Activated effector memory CD4-positive, alpha-beta T cell treated with anti-CD3 and anti-CD28 coated beads, Interleukin-2, amount 50 U/mL, for 16 hours (primary cell): ENCODE data around the gene TELO2.

Experiments used
- DNase-seq: peaks from one replicate; pipeline ENCODE4 v3.0.0-alpha.2; 2020

The TELO2 gene

GRCh38 chr16:1524366-1524765 is 31.2 kb downstream of the TELO2 start:
- DNase-seq: no peak

- DNase-seq: peak; percentile 69
These were observed 32.9 kb downstream of the TELO2 start for GRCh38 chr16:1525871-1526607.

GRCh38 chr16:1526608-1527555 is 33.7 kb downstream of the TELO2 start:
- DNase-seq: no peak

- DNase-seq: no peak
These were observed 35.0 kb downstream of the TELO2 start for GRCh38 chr16:1527836-1528811.

- no peak for DNase-seq
These were observed 35.9 kb downstream of the TELO2 start for GRCh38 chr16:1528921-1529537.

GRCh38 chr16:1530349-1530882 is 37.3 kb downstream of the TELO2 start:
- no peak for DNase-seq

GRCh38 chr16:1530883-1531637 is 37.9 kb downstream of the TELO2 start:
- DNase-seq: no peak

GRCh38 chr16:1531638-1531910 is 38.4 kb downstream of the TELO2 start:
- no peak for DNase-seq

- DNase-seq: no peak
These were observed 39.1 kb downstream of the TELO2 start for GRCh38 chr16:1532081-1532760.

- no peak for DNase-seq
These were observed 39.6 kb downstream of the TELO2 start for GRCh38 chr16:1532771-1533170.

GRCh38 chr16:1533443-1533951 is 40.3 kb downstream of the TELO2 start, which contains the start of gene TMEM204:
TMEM204 (plus strand) TSS chr16:1533666; CDS start chr16:1534276, 610 bp downstream.
- DNase-seq: peak; percentile 72

GRCh38 chr16:1534021-1535020 is 41.2 kb downstream of the TELO2 start:
- peak; percentile 74 for DNase-seq

GRCh38 chr16:1535391-1536291 is 42.5 kb downstream of the TELO2 start:
- DNase-seq: peak; percentile 68

- no peak for DNase-seq
These were observed 43.4 kb downstream of the TELO2 start for GRCh38 chr16:1536601-1537000.

GRCh38 chr16:1537138-1537577 is 44.0 kb downstream of the TELO2 start:
- DNase-seq: no peak

- no peak for DNase-seq
These were observed 44.7 kb downstream of the TELO2 start for GRCh38 chr16:1537763-1538289.

GRCh38 chr16:1538804-1539520 is 45.8 kb downstream of the TELO2 start:
- no peak for DNase-seq
